Adrenal gland (tissue), 12 donors: Measurements from ENCODE around the gene STAT5B. TPM values are rescaled to one million over a fixed set of nuclear protein-coding genes. Genes with fewer than 3 reads are reported as not detected.

Source experiments
- DNase-seq, 7 donors: peaks; one replicate each; pipeline ENCODE4 v3.0.0-alpha.2; 2019 to 2020
- H3K27ac ChIP-seq, 5 donors: fragments of 200-600 bp; sonication (generic) in 4 of 5; 1 replicate in 3 of 5; 2 replicates in 2 of 5; pipeline versions ENCODE4 v1.5.1 to v1.8.0; 2016 to 2020; ENCODE audit warnings: mild to moderate bottlenecking in 1 of 5
- H3K27me3 ChIP-seq: fragments of 200-600 bp; 2 replicates; pipeline ENCODE4 v1.8.0; 2021
- H3K36me3 ChIP-seq, 2 donors: fragments of 200-600 bp; replicated peaks in 1 of 2; 1 replicate in 1 of 2; 2 replicates in 1 of 2; pipeline versions ENCODE4 v1.5.1 to v1.8.0; 2018 to 2022
- H3K4me1 ChIP-seq, 2 donors: fragments of 200-600 bp; replicated peaks in 1 of 2; 1 replicate in 1 of 2; 2 replicates in 1 of 2; pipeline versions ENCODE4 v1.5.1 to v1.8.0; 2018 to 2021
- H3K4me3 ChIP-seq, 4 donors: fragments of 200-600 bp; sonication (generic) in 3 of 4; one replicate each; pipeline ENCODE4 v1.5.1; 2016 to 2018
- H3K9me3 ChIP-seq, 3 donors: fragments of 200-600 bp; sonication (generic) in 1 of 3; replicated peaks in 1 of 3; 1 replicate in 2 of 3; 2 replicates in 1 of 3; pipeline versions ENCODE4 v1.5.1 to v1.8.0; 2016 to 2021
- POLR2A ChIP-seq, 2 donors: fragments of 450-650 bp; IDR thresholded peaks; one replicate each; pipeline ENCODE4 v1.6.1; 2017; ENCODE audit warnings: antibody characterized with exemption in 2 of 2, mild to moderate bottlenecking in 2 of 2, moderate library complexity in 1 of 2
- WGBS, 4 donors: extraction: QIAGEN DNeasy Blood & Tissue Kit in 2 of 4; methylation state at CpG; one replicate each; pipeline versions ENCODE4 v1.1.5 to v1.1.7; 2013 to 2017; 5-methylcytosine and 5-hydroxymethylcytosine counted together
- intact Hi-C, 2 donors: fragments of 100-400 bp; cut with DNase I; formaldehyde crosslinking; loops; one replicate each; pipeline versions ENCODE4 v1.14.1 to v1.15.0; 2022 to 2023
- polyA plus RNA-seq, 3 donors: library from polyadenylated mRNA; stranded (reverse); fragments of 200-250 nt in 2 of 3; fragments of 350-450 nt in 1 of 3; fragmentation: Illumina TruSeq in 1 of 3; extraction: RNeasy Lipid Tissue Mini Kit (QIAGEN cat#74804) in 1 of 3; gene quantifications; one replicate each; pipeline ENCODE4 v1.2.3, GENCODE V29; 2013 to 2014
- total RNA-seq, 9 donors: library from RNA; depleted of rRNA in 4 of 9; stranded (reverse); fragments of >200 nt in 4 of 9; fragments of 120-200 nt in 1 of 9; fragmentation: NEBNext Ultra II Directional in 1 of 9; extraction: Animal tissue kit (Norgen Biotek cat#: 25700) in 1 of 9; gene quantifications; one replicate each; pipeline versions ENCODE4 v1.1.0 to v1.2.4, GENCODE V29; 2013 to 2023
- TF ChIP-seq, protein P1 (sequence below), 6 experiments: fragments of 450-650 bp in 4 of 6; fragments of 200-600 bp in 2 of 6; sonication (generic) in 1 of 6; IDR thresholded peaks; 1 replicate in 5 of 6; 2 replicates in 1 of 6; pipeline versions ENCODE4 v1.5.1 to v1.8.0; 2016 to 2021; ENCODE audit warnings: antibody characterized with exemption in 6 of 6, mild to moderate bottlenecking in 2 of 6, moderate library complexity in 1 of 6
- donor health status: healthy with polysubstance abuse.
- donor health status: Bipolar disorder and iron deficiency.
- donor health status: DM: yes; HTN: yes; CAD: no.
- donor health status: DM: no; HTN: no; CAD: no.
- donor health status: DM: no; HTN: no; CAD: no.
- donor health status: DM: yes; HTN: yes; CAD: no.

The STAT5B gene
- total and polyA plus RNA-seq, 12 donors: 30.3 to 128 (median 101) TPM

DNA sequence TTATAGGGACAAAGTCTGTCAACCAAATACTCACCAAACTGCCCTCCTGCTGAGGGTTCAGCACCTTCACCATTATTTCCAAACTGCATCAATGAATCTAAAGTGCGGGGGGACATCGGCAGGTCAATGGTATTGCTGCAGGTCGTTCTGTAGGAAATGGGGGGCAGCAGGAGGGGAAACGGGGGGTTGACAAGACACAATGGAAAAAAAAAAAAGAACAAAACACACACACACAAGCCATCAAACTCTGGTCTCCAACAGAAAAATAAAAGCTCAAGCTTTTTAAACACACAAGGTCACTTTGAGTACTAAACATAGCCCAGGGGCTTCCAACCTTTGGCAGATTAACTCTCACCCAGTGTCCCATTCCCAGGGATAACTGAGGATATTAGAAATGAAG, 40.6 kb upstream of the STAT5B start:
- H3K27me3 ChIP-seq: no peaks in the 10 kb centered on the region
- DNase-seq: no peak
- TF ChIP-seq, protein P1, sequence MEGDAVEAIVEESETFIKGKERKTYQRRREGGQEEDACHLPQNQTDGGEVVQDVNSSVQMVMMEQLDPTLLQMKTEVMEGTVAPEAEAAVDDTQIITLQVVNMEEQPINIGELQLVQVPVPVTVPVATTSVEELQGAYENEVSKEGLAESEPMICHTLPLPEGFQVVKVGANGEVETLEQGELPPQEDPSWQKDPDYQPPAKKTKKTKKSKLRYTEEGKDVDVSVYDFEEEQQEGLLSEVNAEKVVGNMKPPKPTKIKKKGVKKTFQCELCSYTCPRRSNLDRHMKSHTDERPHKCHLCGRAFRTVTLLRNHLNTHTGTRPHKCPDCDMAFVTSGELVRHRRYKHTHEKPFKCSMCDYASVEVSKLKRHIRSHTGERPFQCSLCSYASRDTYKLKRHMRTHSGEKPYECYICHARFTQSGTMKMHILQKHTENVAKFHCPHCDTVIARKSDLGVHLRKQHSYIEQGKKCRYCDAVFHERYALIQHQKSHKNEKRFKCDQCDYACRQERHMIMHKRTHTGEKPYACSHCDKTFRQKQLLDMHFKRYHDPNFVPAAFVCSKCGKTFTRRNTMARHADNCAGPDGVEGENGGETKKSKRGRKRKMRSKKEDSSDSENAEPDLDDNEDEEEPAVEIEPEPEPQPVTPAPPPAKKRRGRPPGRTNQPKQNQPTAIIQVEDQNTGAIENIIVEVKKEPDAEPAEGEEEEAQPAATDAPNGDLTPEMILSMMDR (IDR thresholded peaks at IDR 0.05): no peak
- no peak for TF ChIP-seq POLR2A (IDR thresholded peaks at IDR 0.05)
- H3K9me3 ChIP-seq: no peaks in the 10 kb centered on the region
- H3K4me1 ChIP-seq: peaks cover 12 to 38% of the 10 kb centered on the region in 2 donors
- H3K4me3 ChIP-seq: no peak overlapping the region
- H3K36me3 ChIP-seq: peaks cover 0 to 90% of the 10 kb centered on the region in 2 donors
- 76 to 88% (median 80%) methylated on average over 4 of the region's 4 CpGs for WGBS, 4 donors
- no peak overlapping the region for H3K27ac ChIP-seq
- intact Hi-C loops: loop anchor here in 1 of 2 donors (10.0 kb wide), 1 partner anchor 208 kb away; no protein-coding TSS in a partner anchor

DNA sequence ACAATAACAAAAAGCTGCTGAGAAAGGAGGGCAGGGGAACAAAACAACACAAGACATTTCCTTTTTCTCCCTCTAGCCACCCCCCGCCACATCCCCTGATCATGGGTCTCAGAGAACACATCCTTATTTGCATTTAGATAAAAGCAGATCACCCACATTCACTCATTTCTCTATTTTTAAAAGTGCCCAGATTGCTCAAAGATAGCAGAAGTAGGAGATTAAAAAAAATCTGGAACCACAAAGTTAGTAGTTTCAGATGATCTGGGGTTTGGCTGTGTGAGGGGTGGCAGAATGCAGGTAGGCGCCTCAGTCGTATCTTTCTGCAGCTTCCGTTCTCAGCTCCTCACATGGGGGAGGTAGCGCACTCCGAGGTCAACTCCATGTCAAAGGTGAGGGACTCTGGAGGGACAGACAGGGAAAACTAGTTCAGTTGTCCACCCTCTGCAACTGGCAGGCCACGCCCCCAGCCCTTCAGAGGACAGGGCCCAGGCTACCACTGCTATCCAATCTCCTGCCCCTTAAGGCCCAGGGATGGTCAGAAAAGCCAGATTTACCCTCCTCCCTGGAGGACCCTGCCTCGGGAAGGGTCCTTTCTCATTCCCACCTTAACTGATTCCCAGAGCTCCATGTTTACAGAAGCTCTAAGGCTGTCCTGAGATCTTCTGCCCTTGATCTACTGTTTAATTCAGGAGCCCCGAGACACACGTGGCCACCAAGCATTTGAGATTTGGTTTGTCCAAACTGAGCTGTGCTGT, 39.4 kb upstream of the STAT5B start:
- peaks cover 0 to 85% of the 10 kb centered on the region in 2 donors for H3K36me3 ChIP-seq
- H3K9me3 ChIP-seq: no peaks in the 10 kb centered on the region
- intact Hi-C loops: loop anchor here in 1 of 2 donors (10.0 kb wide), 1 partner anchor 209 kb away; no protein-coding TSS in a partner anchor
- H3K4me3 ChIP-seq: no peak overlapping the region
- peaks cover 24 to 50% of the 10 kb centered on the region in 2 donors for H3K4me1 ChIP-seq
- no peak for DNase-seq
- 71 to 79% (median 72%) methylated on average over 10 of the region's 10 CpGs for WGBS, 4 donors
- peak overlapping the region in 2 of 5 donors; percentile 5 to 90 for H3K27ac ChIP-seq
- H3K27me3 ChIP-seq: no peaks in the 10 kb centered on the region
- no peak for TF ChIP-seq POLR2A (IDR thresholded peaks at IDR 0.05)
- TF ChIP-seq, protein P1 (IDR thresholded peaks at IDR 0.05): no peak

DNA sequence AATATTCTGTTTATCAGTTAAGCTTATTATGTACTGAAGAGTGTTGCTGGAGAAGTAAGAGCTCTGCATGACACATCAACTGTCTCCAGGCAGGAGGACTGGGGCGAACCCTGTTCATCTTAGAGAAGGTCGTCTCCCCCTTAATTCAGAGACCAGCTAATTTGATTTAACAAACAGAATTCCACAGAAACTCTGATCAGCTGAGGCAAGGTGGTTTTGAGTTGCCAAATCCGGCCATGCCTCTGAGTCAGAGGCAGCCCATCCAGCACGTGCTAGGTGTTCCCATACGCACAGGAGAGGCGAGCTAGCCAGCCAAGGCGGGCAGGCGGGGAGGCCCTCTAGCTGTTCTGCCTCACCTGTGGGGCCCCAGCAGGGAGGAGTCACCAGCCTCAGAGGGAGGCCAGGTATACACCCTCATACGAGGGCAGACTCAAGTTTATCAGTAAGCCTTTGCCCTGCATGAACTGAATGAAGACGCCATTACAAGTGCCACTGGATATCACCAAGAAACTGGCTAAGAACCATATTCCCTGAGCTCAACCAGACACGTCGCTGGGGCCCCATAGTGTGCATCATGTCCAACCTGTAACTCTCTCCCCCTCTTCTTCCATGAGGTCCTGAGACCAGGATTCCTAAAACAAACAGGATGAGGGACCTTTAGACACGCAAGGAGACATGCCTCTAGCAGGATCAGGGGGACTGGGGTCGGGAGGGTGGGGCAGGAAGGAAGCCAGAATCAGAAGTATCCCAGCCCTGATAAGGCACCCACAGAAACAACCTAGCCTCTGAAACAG, 37.8 kb upstream of the STAT5B start:
- H3K4me3 ChIP-seq: no peak overlapping the region
- H3K4me1 ChIP-seq: peaks cover 26 to 57% of the 10 kb centered on the region in 2 donors
- H3K27me3 ChIP-seq: no peaks in the 10 kb centered on the region
- intact Hi-C loops: loop anchor here in 1 of 2 donors (10.0 kb wide), 1 partner anchor 211 kb away; no protein-coding TSS in a partner anchor
- peak in 6 of 7 donors; percentile 57 to 77 (median 70) for DNase-seq
- H3K27ac ChIP-seq: peak overlapping the region in 3 of 5 donors; percentile 53 to 95 (median 90)
- no peak for TF ChIP-seq POLR2A (IDR thresholded peaks at IDR 0.05)
- TF ChIP-seq, protein P1 (IDR thresholded peaks at IDR 0.05): no peak
- 69 to 80% (median 72%) methylated on average over 6 to 14 of the region's 14 CpGs for whole genome bisulfite sequencing, 4 donors
- peaks cover 0 to 85% of the 10 kb centered on the region in 2 donors for H3K36me3 ChIP-seq
- H3K9me3 ChIP-seq: no peaks in the 10 kb centered on the region

DNA sequence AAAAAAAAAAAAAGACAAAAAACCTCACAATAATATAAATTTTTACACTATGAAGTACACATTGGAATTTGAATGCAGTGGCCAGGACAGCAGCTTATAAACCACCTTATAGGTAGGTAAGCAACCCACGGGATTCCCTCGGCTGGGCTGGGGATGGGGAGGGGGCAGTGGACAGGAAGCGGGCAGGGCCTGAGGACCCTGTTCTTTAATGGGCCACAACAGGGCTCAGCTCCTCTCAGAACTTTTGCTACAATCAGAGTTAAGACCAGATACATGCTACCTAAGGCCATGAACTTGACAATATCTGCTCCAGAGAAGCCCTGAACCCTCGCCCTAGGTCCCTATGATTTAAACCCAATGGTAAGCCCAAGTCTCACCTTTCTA, 37.2 kb upstream of the STAT5B start:
- Histone ChIP-seq H3K4me1 (peaks cover 26 to 57% of the 10 kb centered on the region in 2 donors), H3K4me3 (no peak overlapping the region), H3K27me3 (no peaks in the 10 kb centered on the region), H3K36me3 (peaks cover 0 to 85% of the 10 kb centered on the region in 2 donors), H3K27ac (peak overlapping the region in 3 of 5 donors; percentile 53 to 95 (median 90)), H3K9me3 (no peaks in the 10 kb centered on the region)
- no peak for DNase-seq
- 86 to 94% (median 91%) methylated on average over 4 of the region's 4 CpGs for WGBS, 4 donors
- no peak for TF ChIP-seq POLR2A (IDR thresholded peaks at IDR 0.05)
- TF ChIP-seq, protein P1 (IDR thresholded peaks at IDR 0.05): no peak
- intact Hi-C loops: loop anchor here in 1 of 2 donors (10.0 kb wide), 1 partner anchor 211 kb away; no protein-coding TSS in a partner anchor
